ENCODE measurements around the gene GBP1. TPM values are rescaled to one million over a fixed set of nuclear protein-coding genes. Genes with fewer than 3 reads are reported as not detected.

GBP1 gene
- total and polyA plus RNA-seq, 2 of the 8 experiments (the other 6 are each of a cell fraction or from before 2014, with no cell fraction given), result not detected

DNA sequence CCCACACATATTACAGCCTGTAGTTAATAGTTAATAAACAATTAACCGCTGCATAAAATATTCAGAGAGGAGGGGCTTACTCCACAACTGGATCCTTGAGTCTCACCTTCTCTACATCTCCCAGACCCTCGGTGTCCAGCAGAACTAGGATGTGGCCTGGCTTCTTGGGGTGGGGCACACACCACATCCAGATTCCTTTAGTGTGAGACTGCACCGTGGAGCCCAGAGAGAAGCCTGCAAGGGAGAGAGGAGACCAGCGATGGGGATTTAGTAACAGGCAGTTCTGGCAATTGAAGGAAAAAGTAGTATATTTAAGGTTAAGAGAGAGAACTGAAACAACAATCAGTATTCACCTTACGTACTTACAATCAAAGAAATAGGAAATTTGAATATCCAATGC lies 4.9 kb downstream of the GBP1 start:
- TF ChIP-seq EZH2 (IDR thresholded peaks at IDR 0.05; ENCODE audit: low read depth, low read length, severe bottlenecking) (no peak), TCF12 (IDR thresholded peaks at IDR 0.05; ENCODE audit: low read depth, low read length) (no peak), TAF7 (optimal IDR thresholded peaks at IDR 0.05; ENCODE audit: borderline replicate concordance, low read depth, low read length) (no peak), JUND (IDR thresholded peaks at IDR 0.05; ENCODE audit: low read length) (no peak), CTBP2 (IDR thresholded peaks at IDR 0.05; ENCODE audit: borderline replicate concordance, insufficient read depth, insufficient read length, low read length) (no peak), CEBPB (IDR thresholded peaks at IDR 0.05; ENCODE audit: low read depth, low read length) (no peak)
- TF ChIP-seq, protein P1, sequence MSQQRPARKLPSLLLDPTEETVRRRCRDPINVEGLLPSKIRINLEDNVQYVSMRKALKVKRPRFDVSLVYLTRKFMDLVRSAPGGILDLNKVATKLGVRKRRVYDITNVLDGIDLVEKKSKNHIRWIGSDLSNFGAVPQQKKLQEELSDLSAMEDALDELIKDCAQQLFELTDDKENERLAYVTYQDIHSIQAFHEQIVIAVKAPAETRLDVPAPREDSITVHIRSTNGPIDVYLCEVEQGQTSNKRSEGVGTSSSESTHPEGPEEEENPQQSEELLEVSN (IDR thresholded peaks at IDR 0.05), result no peak
- H2BK15ac ChIP-seq (ENCODE audit: low read length), result no peak overlapping the region
- no peaks in the 10 kb centered on the region for H3K36me3 ChIP-seq (ENCODE audit: control insufficient read depth in 2 of 4, insufficient read depth in 4 of 4, low read length in 3 of 4)
- CTCF ChIA-PET (ENCODE audit: partially characterized antibody), result no interaction called here
- H3K4me1 ChIP-seq (replicated peaks in 1 of 4; ENCODE audit: control insufficient read depth in 3 of 4, insufficient read depth in 4 of 4, low read length in 3 of 4), result no peaks in the 10 kb centered on the region
- H3K56ac ChIP-seq (replicated peaks; ENCODE audit: insufficient read length, low read depth, low read length), result no peak overlapping the region
- DNase-seq (ENCODE audit: low read depth in 1 of 2, low spot score in 2 of 2), result no peak
- no peak overlapping the region for H2BK12ac ChIP-seq (ENCODE audit: low read depth, low read length)
- POLR2A ChIA-PET (ENCODE audit: partially characterized antibody), result no interaction called here
- H4K5ac ChIP-seq (ENCODE audit: insufficient read length, low read depth, low read length), result no peak overlapping the region
- H4K91ac ChIP-seq (replicated peaks; ENCODE audit: insufficient read length, low read length), result no peak overlapping the region
- H3K4me2 ChIP-seq (ENCODE audit: insufficient read depth in 1 of 2, low read depth in 2 of 2, low read length in 2 of 2), result no peak overlapping the region
- no peak overlapping the region for H3K4ac ChIP-seq (replicated peaks; ENCODE audit: insufficient read length, low read depth, low read length)
- no peak overlapping the region for H2AK5ac ChIP-seq (ENCODE audit: low read depth, low read length)
- no peak overlapping the region for H2AFZ ChIP-seq (ENCODE audit: low read length)
- H3K9me3 ChIP-seq (ENCODE audit: insufficient read depth in 2 of 2, low read depth in 1 of 2, low read length in 1 of 2), result no peaks in the 10 kb centered on the region
- H3K27ac ChIP-seq (ENCODE audit: low read depth, low read length), result no peak overlapping the region
- no peak overlapping the region for H2BK120ac ChIP-seq (replicated peaks; ENCODE audit: low read depth, low read length)
- no peak overlapping the region for H3K18ac ChIP-seq (ENCODE audit: extremely low read depth, low read length)
- no peaks in the 10 kb centered on the region for H3K79me2 ChIP-seq (ENCODE audit: control insufficient read depth in 1 of 2, insufficient read depth in 2 of 2, low read length in 2 of 2)
- WGBS, 2 experiments (ENCODE audit: extremely low coverage in 1 of 2, insufficient coverage in 1 of 2, insufficient read length in 1 of 2, insufficient replicate concordance in 2 of 2, low coverage in 1 of 2, low lambda C conversion rate in 2 of 2, missing lambda C conversion rate in 1 of 2), result 78% methylated on average over 5 of the region's 5 CpGs; no CpG with 5 or more reads in 1 of the 2 experiments
- no peak overlapping the region for H3K4me3 ChIP-seq (ENCODE audit: extremely low read depth in 1 of 4, insufficient read depth in 2 of 4, low read depth in 3 of 4, low read length in 4 of 4)
- H2BK20ac ChIP-seq (ENCODE audit: low read length), result no peak overlapping the region
- FAIRE-seq, result no peak
- no peak overlapping the region for H3K23ac ChIP-seq (ENCODE audit: insufficient read length)
- no peaks in the 10 kb centered on the region for H3K27me3 ChIP-seq (replicated peaks in 1 of 4; ENCODE audit: control insufficient read depth in 3 of 4, extremely low read depth in 1 of 4, insufficient read depth in 3 of 4, low read length in 3 of 4)
- no peaks in the 10 kb centered on the region for H3K23me2 ChIP-seq (ENCODE audit: low read depth, low read length)
- H4K20me1 ChIP-seq (replicated peaks in 1 of 2; ENCODE audit: control insufficient read depth in 1 of 2, insufficient read depth in 2 of 2, low read length in 2 of 2), result no peaks in the 10 kb centered on the region
- no peaks in the 10 kb centered on the region for H3K79me1 ChIP-seq (ENCODE audit: low read depth, low read length)
- no peak overlapping the region for H3K14ac ChIP-seq (ENCODE audit: insufficient read length)
- H3K9ac ChIP-seq (replicated peaks in 1 of 4; ENCODE audit: extremely low read depth in 1 of 4, low read depth in 3 of 4, low read length in 3 of 4), result no peak overlapping the region
- H4K8ac ChIP-seq (ENCODE audit: extremely low read depth, insufficient read depth, low read length), result no peak overlapping the region
- H2BK5ac ChIP-seq (ENCODE audit: low read depth, low read length), result no peak overlapping the region
